Measurements from ENCODE around the gene OR5L2. TPM values are rescaled to one million over a fixed set of nuclear protein-coding genes. Genes with fewer than 3 reads are reported as not detected.

The OR5L2 gene
- polyA plus RNA-seq, 1 donor (not counting 4 experiments of a cell fraction or from before 2014, with no cell fraction given): not detected

Small RNAs within 50 kb of the gene (small RNA-seq; reads per million reads assigned to genes)
- gene AC036111.3 (ENCODE audit: insufficient read length in 3 of 3, low read depth in 3 of 3, low replicate concordance in 1 of 3): 0 reads per million in 3 experiments

Other genes starting within 250 kb of the OR5L2 start
- gene OR4C11, start 219.6 kb upstream of the OR5L2 start, polyA plus RNA-seq: not detected in 3 replicates
- not detected in 3 replicates for gene OR4P4, start 192.1 kb upstream of the OR5L2 start, polyA plus RNA-seq
- not detected in 3 replicates for gene OR4S2, start 178.9 kb upstream of the OR5L2 start, polyA plus RNA-seq
- gene OR4C6, start 165.0 kb upstream of the OR5L2 start, polyA plus RNA-seq: not detected in 3 replicates
- gene OR5D13, start 53.8 kb upstream of the OR5L2 start, polyA plus RNA-seq: not detected in 3 replicates
- gene OR5D14, start 31.7 kb upstream of the OR5L2 start, polyA plus RNA-seq: not detected in 3 replicates
- not detected in 3 replicates for gene OR5L1, start 15.9 kb upstream of the OR5L2 start, polyA plus RNA-seq
- not detected in 3 replicates for gene OR5D18, start 7.6 kb upstream of the OR5L2 start, polyA plus RNA-seq
- not detected in 3 replicates for gene OR5D16, start 11.5 kb downstream of the OR5L2 start, polyA plus RNA-seq
- not detected in 3 replicates for gene TRIM51, start 56.1 kb downstream of the OR5L2 start, polyA plus RNA-seq
- not detected in 3 replicates for gene OR5W2, start 87.4 kb downstream of the OR5L2 start, polyA plus RNA-seq
- not detected in 3 replicates for gene OR5I1, start 109.2 kb downstream of the OR5L2 start, polyA plus RNA-seq
- not detected in 3 replicates for gene OR10AG1, start 142.7 kb downstream of the OR5L2 start, polyA plus RNA-seq
- not detected in 3 replicates for gene OR5F1, start 167.4 kb downstream of the OR5L2 start, polyA plus RNA-seq
- gene OR5AS1, start 200.4 kb downstream of the OR5L2 start, polyA plus RNA-seq: not detected in 3 replicates